NOMO-1 (cell line): Measurements from ENCODE around the gene NSFL1C.
A peak's percentile ranks its signal among the peaks of the same experiment; 100 is the strongest.

Source experiments
- DNase-seq, 2 experiments: peaks; one replicate each; lab custom pipeline; 2025; ENCODE audit not compliant: unreplicated experiment in 2 of 2; lab: John Stamatoyannopoulos, UW

NSFL1C gene

GRCh38 chr20:1486566-1486965 lies 19.9 kb upstream of the NSFL1C start:
- DNase-seq = no peak

DNA sequence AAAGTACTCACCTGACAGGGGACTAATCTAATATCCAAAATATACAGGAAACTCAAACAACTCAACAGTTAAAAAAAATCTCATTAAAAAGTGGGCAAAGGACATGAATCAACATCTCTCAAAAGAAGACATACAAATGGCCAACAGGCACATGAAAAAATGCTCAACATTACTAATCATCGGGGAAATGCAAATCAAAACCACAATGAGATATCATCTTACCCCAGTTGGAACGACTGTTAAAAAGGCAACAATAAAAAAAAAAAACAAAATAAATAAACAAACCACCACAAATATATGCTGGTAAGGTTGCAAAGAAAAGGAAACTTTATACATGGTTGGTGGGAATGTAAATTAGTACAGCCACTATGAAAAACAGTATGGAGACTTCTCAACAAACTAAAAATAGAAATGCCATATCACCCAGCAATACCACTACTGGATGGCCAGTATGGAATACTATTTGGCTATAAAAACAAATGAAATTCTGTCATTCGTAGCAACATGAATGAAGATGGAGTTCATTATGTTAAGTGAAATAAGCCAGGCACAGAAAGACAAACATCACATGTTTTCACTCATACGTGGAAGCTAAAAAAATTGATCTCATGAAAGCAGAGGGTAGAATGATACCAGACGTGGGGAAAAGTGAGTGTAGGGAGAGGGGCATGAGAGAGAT lies 17.9 kb upstream of the NSFL1C start:
- no peak for DNase-seq

DNA sequence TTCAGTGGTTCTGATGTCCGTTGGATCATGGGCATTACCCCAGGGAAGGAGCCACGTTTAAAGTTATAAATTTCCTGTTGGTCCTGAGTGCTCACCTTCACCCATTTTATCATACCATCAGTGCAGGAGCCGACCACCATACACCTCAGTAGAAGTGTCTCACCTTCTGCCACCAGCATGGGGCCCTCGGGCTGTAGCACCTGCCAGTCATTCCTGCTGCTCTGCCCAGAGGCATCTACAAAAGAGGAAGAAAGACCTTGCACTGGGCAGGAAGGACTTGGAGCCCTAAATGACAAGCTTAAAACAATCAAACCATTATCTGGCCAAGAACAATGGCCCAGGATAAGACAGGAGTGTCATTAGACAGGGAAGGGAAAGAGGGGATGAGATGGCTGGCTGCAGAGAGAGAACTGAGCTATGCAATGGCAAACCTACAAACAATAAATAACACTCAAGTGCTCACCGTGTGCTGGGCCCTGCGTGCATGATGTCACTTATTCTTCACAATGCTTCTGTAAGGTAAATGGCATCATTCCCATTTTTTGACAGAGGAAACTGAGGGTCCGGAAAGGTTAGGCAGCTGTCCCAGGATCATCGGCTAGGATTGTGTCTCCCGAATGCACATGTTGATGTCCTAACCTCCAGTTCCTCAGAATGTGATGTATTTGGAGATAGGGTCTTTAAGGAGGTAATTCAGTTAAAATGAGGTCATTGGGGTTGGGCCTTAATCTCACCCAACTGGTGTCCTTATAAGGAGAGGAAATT lies 13.4 kb upstream of the NSFL1C start:
- no peak for DNase-seq

DNA sequence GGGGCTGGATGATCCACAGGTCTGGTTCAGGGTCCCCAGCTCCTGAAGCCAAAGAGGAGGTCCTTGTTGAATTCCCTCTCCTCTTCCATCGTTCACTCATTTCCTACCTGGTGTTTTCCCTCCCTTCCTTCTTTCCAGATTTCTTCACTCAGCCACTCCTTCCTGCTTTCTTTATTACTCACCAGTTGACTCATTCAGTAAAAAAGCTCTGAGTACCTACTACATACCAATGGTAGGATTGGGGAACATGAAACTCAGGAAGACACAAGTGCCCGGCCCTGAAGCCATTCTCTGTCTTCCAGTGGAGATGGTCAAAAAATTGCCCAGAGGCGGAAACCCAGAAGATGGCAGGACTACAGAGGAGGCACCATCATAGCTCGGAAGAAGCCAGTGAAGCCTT lies 11.9 kb upstream of the NSFL1C start:
- no peak for DNase-seq

DNA sequence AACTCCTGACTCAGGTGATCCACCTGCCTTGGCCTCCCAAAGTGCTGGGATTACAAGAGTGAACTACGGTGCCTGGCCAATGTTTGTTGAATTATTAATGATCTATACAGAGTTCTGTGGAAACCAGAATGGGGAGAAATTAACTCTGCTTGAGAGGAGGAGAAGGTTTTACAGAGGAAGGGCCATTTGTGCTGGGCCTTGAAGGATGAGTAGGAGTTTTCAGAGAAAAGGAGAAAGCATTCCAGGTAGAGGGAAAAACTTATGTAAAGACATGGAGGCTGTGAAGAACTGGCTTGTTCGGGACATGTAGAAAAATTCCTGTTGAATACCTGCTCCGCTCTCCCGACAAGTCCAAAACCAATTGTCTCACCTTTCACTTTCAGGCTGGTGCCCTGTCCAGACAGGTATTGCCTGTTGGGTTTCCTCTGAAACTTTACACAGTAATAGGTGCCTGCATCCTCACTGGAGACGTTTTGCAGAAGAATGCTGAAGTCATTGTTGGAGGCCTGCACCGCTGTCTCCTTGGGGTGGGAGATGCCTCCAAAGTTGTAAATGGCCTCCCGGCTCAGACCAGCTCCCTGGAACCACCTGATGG lies 11.3 kb upstream of the NSFL1C start:
- no peak for DNase-seq

GRCh38 chr20:1474817-1475603 lies 8.4 kb upstream of the NSFL1C start:
- peak in 1 of 2 experiments; percentile 12 for DNase-seq

GRCh38 chr20:1474325-1474724 lies 7.7 kb upstream of the NSFL1C start:
- no peak for DNase-seq

GRCh38 chr20:1473246-1474220 lies 6.9 kb upstream of the NSFL1C start:
- DNase-seq = no peak

- DNase-seq = peak; percentile 87 to 88
Measured at GRCh38 chr20:1472556-1473245, 6.1 kb upstream of the NSFL1C start.

DNA sequence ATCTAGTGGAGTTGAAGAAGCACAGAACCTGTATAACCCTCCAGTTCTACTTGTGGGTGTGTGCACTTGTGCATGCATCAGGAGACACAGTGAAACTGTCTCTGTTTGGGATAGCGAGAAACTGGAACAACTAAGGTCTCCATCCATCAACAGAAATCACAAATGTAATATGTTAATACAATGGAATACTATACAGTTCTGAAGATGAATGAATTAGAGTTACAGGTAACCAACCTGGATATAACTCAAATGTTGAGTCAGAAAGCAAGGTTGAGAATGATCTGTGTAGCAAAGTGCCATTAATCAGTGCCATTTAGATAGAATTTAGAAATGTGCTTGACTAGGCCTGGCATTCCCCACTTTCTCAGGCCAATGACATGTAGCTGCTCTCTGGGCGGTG lies 4.6 kb upstream of the NSFL1C start:
- DNase-seq = no peak

DNA sequence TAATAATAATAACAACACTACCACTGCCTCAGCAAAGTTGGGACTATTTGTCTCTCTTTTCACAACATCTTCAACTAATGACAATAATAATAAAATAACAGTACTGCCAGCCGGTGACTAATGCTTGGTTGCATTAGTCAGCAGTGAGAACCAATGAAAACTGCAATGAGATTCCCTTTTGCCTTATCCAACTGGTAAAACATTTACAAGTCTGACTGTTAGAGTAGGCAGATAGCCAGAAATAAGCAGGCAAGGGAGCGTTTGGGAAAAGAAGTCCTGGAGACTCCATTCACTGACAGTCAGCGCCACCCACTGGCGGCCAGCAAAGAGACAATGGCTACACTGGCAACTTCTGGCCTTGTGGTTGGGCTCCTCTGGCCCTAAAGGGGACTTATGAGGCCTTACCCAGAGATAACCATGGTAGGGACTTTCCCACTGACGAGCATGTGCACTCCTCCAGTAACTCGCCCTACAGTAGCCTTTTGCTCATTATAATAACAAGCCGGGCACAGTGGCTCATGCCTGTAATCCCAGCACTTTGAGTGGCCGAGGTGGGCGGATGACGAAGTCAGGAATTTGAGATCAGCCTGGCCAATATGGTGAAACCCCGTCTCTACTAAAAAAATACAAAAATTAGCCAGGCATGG lies 3.4 kb upstream of the NSFL1C start:
- no peak for DNase-seq

- no peak for DNase-seq
Measured at GRCh38 chr20:1469306-1469905, 2.8 kb upstream of the NSFL1C start.

DNA sequence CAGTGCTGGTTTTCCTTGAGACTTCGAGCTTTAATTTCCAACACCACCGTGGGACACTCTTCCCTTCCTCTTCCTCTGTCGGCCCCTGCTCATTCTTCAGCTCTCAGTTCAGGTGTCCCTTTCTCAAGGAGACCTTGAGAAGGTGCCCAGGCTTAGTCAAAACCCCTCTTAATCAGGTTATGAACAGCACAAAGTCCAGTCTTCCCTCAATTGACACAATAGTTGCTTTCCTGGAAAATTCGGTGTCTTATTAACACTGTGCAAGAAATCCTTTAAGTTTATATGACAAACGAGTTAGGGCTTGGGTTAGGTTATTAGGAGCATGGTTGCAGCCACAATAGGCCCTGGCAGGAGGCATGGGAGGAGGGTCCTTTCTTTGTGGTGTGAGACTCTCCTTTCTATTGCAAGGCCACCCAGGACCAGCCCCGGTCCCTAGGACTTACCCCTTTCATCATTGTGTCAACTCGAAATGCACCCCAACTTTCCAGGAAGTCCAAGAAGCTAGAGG lies 1.5 kb upstream of the NSFL1C start:
- no peak for DNase-seq

GRCh38 chr20:1467355-1468116 lies 887 bp upstream of the NSFL1C start:
- DNase-seq = peak; percentile 79 to 87

DNA sequence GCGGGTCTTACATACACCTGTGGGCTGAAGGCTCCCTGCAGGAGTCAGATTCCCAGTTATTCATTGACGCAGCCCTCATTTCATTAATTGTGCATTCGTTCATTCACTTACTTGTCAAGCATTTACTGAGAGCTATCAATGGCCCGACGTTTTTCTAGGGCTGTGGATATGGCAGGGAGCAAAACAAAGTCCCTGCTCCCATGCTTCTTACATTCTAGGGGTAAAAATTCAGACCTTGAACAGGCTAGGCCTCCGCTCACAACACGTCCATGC lies 369 bp upstream of the NSFL1C start:
- no peak for DNase-seq

DNA sequence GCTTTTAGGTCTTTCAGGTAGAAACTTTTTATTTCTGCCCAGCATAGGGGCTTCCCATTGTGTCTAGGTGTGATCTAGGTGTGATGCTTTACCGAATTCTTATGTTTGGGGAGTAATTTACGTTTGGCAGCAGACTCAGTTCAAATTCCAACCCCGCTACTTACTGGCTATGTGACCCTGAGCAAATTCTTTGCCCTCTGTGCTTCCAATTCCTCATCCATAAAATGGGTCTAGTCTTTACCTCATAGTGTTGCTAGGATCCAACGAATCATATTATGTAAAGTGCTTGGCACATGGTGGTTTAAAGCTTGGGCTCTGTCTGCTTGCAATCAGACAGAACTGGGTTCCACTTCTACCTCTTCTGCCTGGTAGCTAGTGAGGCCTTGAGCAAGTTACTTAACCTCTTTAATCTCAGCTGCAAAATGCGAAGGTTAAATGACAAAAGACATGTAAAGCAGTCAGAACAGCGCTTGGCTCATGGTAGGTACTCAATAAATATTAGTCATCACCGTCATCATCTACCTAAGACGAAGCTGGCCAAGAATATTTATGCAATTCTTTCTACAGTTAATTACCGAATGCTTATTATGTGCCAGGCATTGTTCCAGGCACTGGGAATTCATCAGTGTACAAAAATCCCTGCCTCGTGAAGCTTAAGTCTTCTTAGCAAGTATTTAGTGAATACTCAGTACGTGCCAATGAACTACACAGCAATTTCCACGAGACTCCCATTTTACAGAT lies 1.0 kb downstream of the NSFL1C start:
- no peak for DNase-seq

DNA sequence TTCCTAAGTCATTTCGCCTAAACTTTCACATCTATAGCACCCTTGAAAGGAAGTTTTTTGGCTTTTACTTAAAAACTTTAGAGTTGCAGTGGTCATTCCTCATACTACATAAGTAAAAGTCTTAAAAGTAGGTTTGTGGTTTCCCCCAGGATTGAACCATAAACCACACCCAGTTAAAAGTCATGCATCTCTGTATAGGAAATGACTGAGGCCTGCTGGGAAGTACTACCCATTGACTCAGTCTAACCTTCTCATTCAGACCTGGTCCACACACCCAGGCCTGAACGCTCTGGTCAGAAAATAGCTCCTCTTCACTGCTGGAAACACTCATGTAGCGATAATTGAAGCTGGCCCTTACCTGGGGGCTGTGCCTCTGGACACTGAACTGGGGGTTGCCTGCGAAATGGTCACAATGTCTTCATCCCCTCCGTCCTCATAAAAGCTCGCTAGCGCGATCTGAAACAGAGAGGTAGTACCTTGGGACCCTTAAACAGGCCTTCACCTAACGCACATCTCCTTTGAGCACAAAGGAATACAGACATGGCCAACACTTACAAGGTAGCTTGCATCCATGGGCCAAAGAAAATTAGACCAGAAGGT lies 2.6 kb downstream of the NSFL1C start:
- no peak for DNase-seq
